ENCODE measurements around the gene USPL1.

The USPL1 gene

DNA sequence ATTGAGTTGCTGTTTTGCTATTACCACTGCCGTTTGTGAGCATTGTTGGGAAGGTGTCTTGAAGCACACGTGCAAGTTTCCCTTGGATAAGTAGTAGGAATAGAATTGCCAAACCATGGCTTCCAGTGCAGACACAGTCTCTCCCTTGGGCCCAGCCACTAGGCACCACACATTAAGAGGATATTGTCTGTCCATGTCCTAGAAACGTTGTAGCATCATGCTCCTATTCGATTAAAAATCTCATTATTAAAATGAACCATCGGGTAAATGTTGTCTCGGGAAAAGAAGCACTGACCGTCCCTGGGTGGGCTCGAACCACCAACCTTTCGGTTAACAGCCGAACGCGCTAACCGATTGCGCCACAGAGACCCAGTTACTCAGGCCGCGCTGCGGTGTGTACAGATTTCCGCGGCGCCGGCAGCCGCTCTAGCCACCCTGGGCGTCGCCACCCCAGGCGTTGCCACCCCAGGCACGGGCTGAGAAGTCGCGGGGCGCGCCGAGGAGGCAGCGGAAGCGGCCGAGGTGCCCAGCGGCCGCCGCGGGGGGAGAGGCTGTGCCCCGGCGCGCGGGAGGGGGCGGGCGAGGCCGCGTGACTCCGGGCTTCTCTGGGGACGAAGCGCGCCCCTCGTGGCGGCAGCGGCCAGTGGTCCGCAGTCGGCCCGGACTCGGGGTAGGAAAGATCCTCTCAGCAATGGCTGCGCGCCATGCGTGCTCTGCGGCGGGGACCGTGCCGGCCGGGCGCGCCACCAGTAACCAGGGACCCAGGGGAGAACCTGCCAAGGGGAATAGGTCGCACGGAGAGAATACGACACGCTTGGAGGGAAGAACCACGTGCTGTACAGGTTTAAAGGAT, 56.2 kb downstream of the USPL1 start:
- WGBS: 2% methylated on average over 54 of the region's 72 CpGs
- peak overlapping the region; percentile 79 for H2AFZ ChIP-seq (ENCODE audit: low read depth, low read length)

DNA sequence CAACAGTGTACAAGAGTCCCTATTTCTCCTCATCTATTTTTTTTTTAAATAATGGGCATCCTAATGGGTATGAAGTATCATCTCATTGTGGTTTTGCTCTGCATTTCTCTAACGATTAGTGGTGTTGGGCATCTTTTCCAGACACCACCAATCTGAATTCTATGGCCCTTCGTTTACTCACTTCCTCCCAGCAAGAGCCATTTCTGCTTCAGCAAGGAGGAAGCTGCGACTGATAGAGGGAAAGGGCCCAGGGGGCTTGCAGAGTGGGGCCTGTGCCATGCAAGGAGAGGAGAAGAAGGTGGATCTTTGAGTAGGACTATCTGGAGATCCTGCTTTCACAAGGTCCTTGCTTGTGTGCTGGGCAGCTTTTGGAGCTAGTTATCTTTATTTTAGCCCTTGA, 58.0 kb downstream of the USPL1 start:
- peaks cover 3% of the 10 kb centered on the region for H3K4me1 ChIP-seq (ENCODE audit: control insufficient read depth, insufficient read depth, low read depth, low read length)
- H3K79me1 ChIP-seq (replicated peaks; ENCODE audit: low read length, poor library complexity, severe bottlenecking): no peaks in the 10 kb centered on the region
- H2BK15ac ChIP-seq (ENCODE audit: low read depth, poor library complexity, severe bottlenecking): no peak overlapping the region
- no peak for DNase-seq
- H3K4ac ChIP-seq (ENCODE audit: low read depth in 1 of 2, low read length in 2 of 2): no peak overlapping the region
- no peak overlapping the region for H3K27ac ChIP-seq (ENCODE audit: low read length, poor library complexity, severe bottlenecking)
- H2BK12ac ChIP-seq (ENCODE audit: low read length in 2 of 2): no peak overlapping the region
- no peak overlapping the region for H3K4me2 ChIP-seq (ENCODE audit: low read length, poor library complexity, severe bottlenecking)
- H3K18ac ChIP-seq (ENCODE audit: low read depth in 1 of 2, low read length in 2 of 2): no peak overlapping the region
- H2AFZ ChIP-seq (ENCODE audit: low read depth, low read length): no peak overlapping the region
- H3K9me3 ChIP-seq (ENCODE audit: control insufficient read depth, low read length): no peaks in the 10 kb centered on the region
- no peaks in the 10 kb centered on the region for H3K27me3 ChIP-seq (ENCODE audit: control insufficient read depth in 1 of 2, insufficient read depth in 1 of 2, low read length in 2 of 2)
- no peak overlapping the region for H3K23ac ChIP-seq (ENCODE audit: low read length in 2 of 2)
- no peak overlapping the region for H2BK120ac ChIP-seq (ENCODE audit: low read depth, low read length)
- no peaks in the 10 kb centered on the region for H3K36me3 ChIP-seq (ENCODE audit: control insufficient read depth in 1 of 2, insufficient read depth in 2 of 2, low read depth in 1 of 2, low read length in 2 of 2)
- H3K4me3 ChIP-seq (ENCODE audit: insufficient read depth in 1 of 2, low read depth in 1 of 2, low read length in 2 of 2): no peak overlapping the region
- H3K14ac ChIP-seq (ENCODE audit: low read length in 2 of 2): no peak overlapping the region
- H2AK5ac ChIP-seq (ENCODE audit: low read length, severe bottlenecking): no peak overlapping the region
- 100% methylated on average over 2 of the region's 3 CpGs for WGBS
- H4K8ac ChIP-seq (ENCODE audit: low read length): no peak overlapping the region
- no peak overlapping the region for H2BK5ac ChIP-seq (ENCODE audit: low read depth, low read length, poor library complexity, severe bottlenecking)
- no peak overlapping the region for H4K91ac ChIP-seq (ENCODE audit: low read length)
- H3K9ac ChIP-seq (ENCODE audit: low read length): no peak overlapping the region

More for the DNA sequence above, 56.2 kb downstream of the USPL1 start:
- Histone ChIP-seq H3K4ac (ENCODE audit: low read depth in 1 of 2, low read length in 2 of 2) (peak overlapping the region; percentile 75 to 79), H3K27me3 (ENCODE audit: control insufficient read depth in 1 of 2, insufficient read depth in 1 of 2, low read length in 2 of 2) (no peaks in the 10 kb centered on the region), H4K91ac (ENCODE audit: low read length) (peak overlapping the region; percentile 97), H3K4me1 (ENCODE audit: control insufficient read depth, insufficient read depth, low read depth, low read length) (peaks cover 2% of the 10 kb centered on the region), H3K4me3 (ENCODE audit: insufficient read depth in 1 of 2, low read depth in 1 of 2, low read length in 2 of 2) (peak overlapping the region; percentile 75 to 81), H2BK15ac (ENCODE audit: low read depth, poor library complexity, severe bottlenecking) (peak overlapping the region; percentile 79), H4K8ac (ENCODE audit: low read length) (peak overlapping the region; percentile 94), H2BK5ac (ENCODE audit: low read depth, low read length, poor library complexity, severe bottlenecking) (no peak overlapping the region), H3K4me2 (ENCODE audit: low read length, poor library complexity, severe bottlenecking) (peak overlapping the region; percentile 71), H3K14ac (ENCODE audit: low read length in 2 of 2) (peak overlapping the region in 1 of 2 experiments; percentile 26), H2BK12ac (ENCODE audit: low read length in 2 of 2) (peak overlapping the region; percentile 18 to 91), H2AK5ac (ENCODE audit: low read length, severe bottlenecking) (peak overlapping the region; percentile 47), H3K27ac (ENCODE audit: low read length, poor library complexity, severe bottlenecking) (peak overlapping the region; percentile 18), H3K36me3 (ENCODE audit: control insufficient read depth in 1 of 2, insufficient read depth in 2 of 2, low read depth in 1 of 2, low read length in 2 of 2) (no peaks in the 10 kb centered on the region), H2BK120ac (ENCODE audit: low read depth, low read length) (peak overlapping the region; percentile 76), H3K9me3 (ENCODE audit: control insufficient read depth, low read length) (no peaks in the 10 kb centered on the region), H3K23ac (ENCODE audit: low read length in 2 of 2) (peak overlapping the region in 1 of 2 experiments; percentile 9), H3K9ac (ENCODE audit: low read length) (peak overlapping the region; percentile 82), H3K79me1 (replicated peaks; ENCODE audit: low read length, poor library complexity, severe bottlenecking) (no peaks in the 10 kb centered on the region), H3K18ac (ENCODE audit: low read depth in 1 of 2, low read length in 2 of 2) (peak overlapping the region; percentile 97)
- peak; percentile 83 for DNase-seq

DNA sequence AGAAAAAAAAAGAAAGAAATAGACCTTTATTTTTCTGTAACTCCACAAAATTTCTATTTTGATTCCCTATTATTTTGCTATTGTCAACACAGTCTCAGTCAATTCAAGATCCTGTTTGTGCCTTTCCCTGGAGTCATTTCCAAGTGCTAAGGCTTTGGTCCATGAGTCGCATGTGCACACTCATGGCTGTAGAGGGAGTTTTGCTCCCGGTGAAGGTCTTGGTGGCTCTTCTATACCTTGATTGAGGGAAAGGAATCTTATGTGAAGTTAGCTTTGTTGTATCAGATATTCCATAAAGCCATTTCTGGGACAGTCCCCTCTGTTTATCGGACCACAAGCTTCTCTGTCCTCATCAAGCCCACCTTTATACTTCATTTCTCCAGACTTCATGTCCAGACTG, 59.0 kb downstream of the USPL1 start:
- no peak overlapping the region for H2BK5ac ChIP-seq (ENCODE audit: low read depth, low read length, poor library complexity, severe bottlenecking)
- no peak overlapping the region for H2AK5ac ChIP-seq (ENCODE audit: low read length, severe bottlenecking)
- no peak overlapping the region for H2BK15ac ChIP-seq (ENCODE audit: low read depth, poor library complexity, severe bottlenecking)
- no peak overlapping the region for H3K14ac ChIP-seq (ENCODE audit: low read length in 2 of 2)
- H2BK12ac ChIP-seq (ENCODE audit: low read length in 2 of 2): no peak overlapping the region
- WGBS: 97% methylated on average over 2 of the region's 3 CpGs
- H3K23ac ChIP-seq (ENCODE audit: low read length in 2 of 2): no peak overlapping the region
- peaks cover 3% of the 10 kb centered on the region for H3K4me1 ChIP-seq (ENCODE audit: control insufficient read depth, insufficient read depth, low read depth, low read length)
- H3K79me1 ChIP-seq (replicated peaks; ENCODE audit: low read length, poor library complexity, severe bottlenecking): no peaks in the 10 kb centered on the region
- H2AFZ ChIP-seq (ENCODE audit: low read depth, low read length): no peak overlapping the region
- H3K9ac ChIP-seq (ENCODE audit: low read length): no peak overlapping the region
- H3K4ac ChIP-seq (ENCODE audit: low read depth in 1 of 2, low read length in 2 of 2): no peak overlapping the region
- no peak overlapping the region for H4K91ac ChIP-seq (ENCODE audit: low read length)
- H3K36me3 ChIP-seq (ENCODE audit: control insufficient read depth in 1 of 2, insufficient read depth in 2 of 2, low read depth in 1 of 2, low read length in 2 of 2): no peaks in the 10 kb centered on the region
- no peaks in the 10 kb centered on the region for H3K27me3 ChIP-seq (ENCODE audit: control insufficient read depth in 1 of 2, insufficient read depth in 1 of 2, low read length in 2 of 2)
- no peak for DNase-seq
- H3K4me2 ChIP-seq (ENCODE audit: low read length, poor library complexity, severe bottlenecking): no peak overlapping the region
- no peaks in the 10 kb centered on the region for H3K9me3 ChIP-seq (ENCODE audit: control insufficient read depth, low read length)
- H4K8ac ChIP-seq (ENCODE audit: low read length): no peak overlapping the region
- no peak overlapping the region for H3K4me3 ChIP-seq (ENCODE audit: insufficient read depth in 1 of 2, low read depth in 1 of 2, low read length in 2 of 2)
- H2BK120ac ChIP-seq (ENCODE audit: low read depth, low read length): no peak overlapping the region
- H3K18ac ChIP-seq (ENCODE audit: low read depth in 1 of 2, low read length in 2 of 2): peak overlapping the region in 1 of 2 experiments; percentile 16
- no peak overlapping the region for H3K27ac ChIP-seq (ENCODE audit: low read length, poor library complexity, severe bottlenecking)

- no peak overlapping the region for H3K27ac ChIP-seq (ENCODE audit: low read length, poor library complexity, severe bottlenecking)
- H3K4me3 ChIP-seq (ENCODE audit: insufficient read depth in 1 of 2, low read depth in 1 of 2, low read length in 2 of 2): no peak overlapping the region
- peak overlapping the region; percentile 49 for H2BK120ac ChIP-seq (ENCODE audit: low read depth, low read length)
- no peak overlapping the region for H3K23ac ChIP-seq (ENCODE audit: low read length in 2 of 2)
- H2BK12ac ChIP-seq (ENCODE audit: low read length in 2 of 2): peak overlapping the region in 1 of 2 experiments; percentile 77
- H3K27me3 ChIP-seq (ENCODE audit: control insufficient read depth in 1 of 2, insufficient read depth in 1 of 2, low read length in 2 of 2): no peaks in the 10 kb centered on the region
- H3K9ac ChIP-seq (ENCODE audit: low read length): no peak overlapping the region
- no peak overlapping the region for H4K91ac ChIP-seq (ENCODE audit: low read length)
- no peak overlapping the region for H3K4ac ChIP-seq (ENCODE audit: low read depth in 1 of 2, low read length in 2 of 2)
- H3K4me2 ChIP-seq (ENCODE audit: low read length, poor library complexity, severe bottlenecking): no peak overlapping the region
- H2BK15ac ChIP-seq (ENCODE audit: low read depth, poor library complexity, severe bottlenecking): no peak overlapping the region
- no peak overlapping the region for H3K14ac ChIP-seq (ENCODE audit: low read length in 2 of 2)
- H3K79me1 ChIP-seq (replicated peaks; ENCODE audit: low read length, poor library complexity, severe bottlenecking): no peaks in the 10 kb centered on the region
- H2AK5ac ChIP-seq (ENCODE audit: low read length, severe bottlenecking): no peak overlapping the region
- no peak overlapping the region for H2BK5ac ChIP-seq (ENCODE audit: low read depth, low read length, poor library complexity, severe bottlenecking)
- H3K36me3 ChIP-seq (ENCODE audit: control insufficient read depth in 1 of 2, insufficient read depth in 2 of 2, low read depth in 1 of 2, low read length in 2 of 2): no peaks in the 10 kb centered on the region
- WGBS: 38% methylated on average over 6 of the region's 9 CpGs
- H3K4me1 ChIP-seq (ENCODE audit: control insufficient read depth, insufficient read depth, low read depth, low read length): peaks cover 4% of the 10 kb centered on the region
- H3K18ac ChIP-seq (ENCODE audit: low read depth in 1 of 2, low read length in 2 of 2): peak overlapping the region in 1 of 2 experiments; percentile 62
- H4K8ac ChIP-seq (ENCODE audit: low read length): no peak overlapping the region
- H2AFZ ChIP-seq (ENCODE audit: low read depth, low read length): no peak overlapping the region
- H3K9me3 ChIP-seq (ENCODE audit: control insufficient read depth, low read length): no peaks in the 10 kb centered on the region
- peak; percentile 48 for DNase-seq
Observed at GRCh38 chr13:30679483-30680330, 62.0 kb downstream of the USPL1 start.

Data from mesenchymal stem cell (in vitro differentiated cells and primary cell).